KBM-7 (cell line): Measurements from ENCODE around the gene FAM229A.
"Not testable (repeated sequence)": the region's sequence is repeated elsewhere in the genome, so short reads cannot be mapped to it uniquely, and the experiment has no call there.

ENCODE experiments used
- DNase-seq: peaks from one replicate; pipeline ENCODE4 v3.0.0-alpha.2; 2015
- in situ Hi-C: fragments of 300-500 bp; cut with MboI; formaldehyde crosslinking; loops from 2 replicates; pipeline ENCODE4 v1.14.3; 2020; ENCODE audit warnings: low sequenced_read_pairs, low pct_unique_long_range_greater_than_20kb, mixed read lengths

FAM229A gene

GRCh38 chr1:32362474-32363313 is at the start of gene FAM229A, which contains the start of gene TSSK3:
Gene FAM229A (minus strand): TSS chr1:32362485. CDS start chr1:32362091, 394 bp downstream.
Gene TSSK3 (plus strand): TSS chr1:32362539. CDS start chr1:32362702, 163 bp downstream.
- in situ Hi-C loops, result no loop called here

DNA sequence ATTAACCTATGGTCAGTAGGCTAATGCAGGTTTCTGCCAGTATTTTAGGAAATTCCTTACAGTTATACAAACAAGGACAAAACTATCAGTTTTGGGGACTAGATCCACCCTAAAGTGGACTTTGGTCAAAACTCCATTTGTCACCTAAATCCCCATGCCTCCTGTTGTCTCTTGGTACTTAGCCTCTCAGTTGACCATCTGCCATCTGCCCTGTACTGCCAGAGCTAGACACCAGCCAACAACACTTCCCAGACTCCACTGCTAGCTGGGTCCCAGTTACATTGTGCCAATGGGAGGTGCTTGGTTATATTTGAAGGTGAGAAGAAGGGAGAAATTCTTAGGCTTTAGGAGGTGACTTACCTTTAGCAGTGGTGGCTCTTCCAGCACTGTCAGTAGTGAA is 49.0 kb upstream of the FAM229A start:
- in situ Hi-C loops, result no loop called here
- DNase-seq, result no peak

More at GRCh38 chr1:32362474-32363313, at the start of gene FAM229A, which contains the start of gene TSSK3:
- no peak for DNase-seq

DNA sequence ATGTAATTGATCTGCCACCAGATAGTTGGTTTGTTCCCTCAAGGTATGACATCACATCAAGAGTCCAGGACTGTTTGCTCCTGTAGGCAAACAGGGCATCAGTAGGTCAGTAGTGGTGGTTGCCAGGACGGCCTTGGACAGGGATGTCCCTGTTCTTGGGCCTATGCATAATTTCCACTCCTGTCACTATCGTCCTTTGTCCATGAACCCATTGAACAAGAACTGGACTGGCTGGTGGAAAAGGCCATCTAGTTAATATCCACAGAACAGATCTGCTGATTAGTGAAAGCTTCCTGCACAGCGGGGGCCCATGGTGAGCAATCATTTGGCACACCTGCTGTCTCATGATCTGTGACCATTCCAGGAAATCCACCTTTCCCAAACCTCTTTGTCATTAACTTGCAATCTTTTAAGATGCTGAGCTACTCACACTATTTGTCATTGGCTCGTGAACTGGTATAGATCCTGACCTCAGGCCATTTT is 44.4 kb upstream of the FAM229A start:
- DNase-seq, result no peak
- in situ Hi-C loops, result no loop called here

DNA sequence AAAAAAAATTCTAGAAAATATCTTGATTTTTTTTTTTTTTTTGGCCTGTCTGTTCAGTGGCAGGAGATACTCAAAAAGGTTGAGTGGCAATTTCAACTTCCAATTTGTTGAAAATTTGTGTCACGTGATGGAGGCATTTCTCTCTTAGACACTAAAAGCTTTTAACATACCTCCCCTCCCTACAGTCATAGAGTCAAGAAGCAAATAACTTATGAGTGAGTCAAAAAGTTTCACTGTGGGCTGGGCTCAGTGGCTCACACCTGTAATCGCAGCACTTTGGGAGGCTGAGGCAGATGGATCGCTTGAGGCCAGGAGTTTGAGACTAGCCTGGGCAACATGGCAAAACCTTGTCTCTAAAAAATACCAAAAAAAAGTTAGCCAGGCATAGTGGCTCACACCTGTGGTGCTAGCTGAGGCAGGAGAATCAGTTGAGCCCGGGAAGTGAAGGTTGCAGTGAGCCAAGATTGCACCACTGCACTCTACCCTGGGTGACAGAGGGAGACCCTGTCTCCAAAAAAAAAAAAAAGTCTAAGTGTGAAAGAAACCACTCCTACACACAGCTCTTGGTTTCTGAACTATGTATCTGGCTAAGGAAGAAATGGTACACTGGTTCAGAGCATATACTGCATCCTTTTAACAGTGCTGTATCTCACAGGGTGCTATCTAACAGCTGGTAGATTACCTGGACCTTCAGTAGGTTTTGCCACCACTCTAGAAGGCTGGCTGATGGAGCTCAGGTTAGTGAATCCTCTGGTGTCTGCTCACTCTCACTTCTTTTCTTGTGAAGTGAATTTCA is 43.6 kb upstream of the FAM229A start:
- DNase-seq, result no peak
- in situ Hi-C loops, result no loop called here

GRCh38 chr1:32404946-32405345 is 42.7 kb upstream of the FAM229A start:
- DNase-seq, result no peak
- in situ Hi-C loops, result no loop called here

- in situ Hi-C loops, result no loop called here
- peak; percentile 62 for DNase-seq
These were observed 38.8 kb upstream of the FAM229A start for GRCh38 chr1:32400876-32401631.

DNA sequence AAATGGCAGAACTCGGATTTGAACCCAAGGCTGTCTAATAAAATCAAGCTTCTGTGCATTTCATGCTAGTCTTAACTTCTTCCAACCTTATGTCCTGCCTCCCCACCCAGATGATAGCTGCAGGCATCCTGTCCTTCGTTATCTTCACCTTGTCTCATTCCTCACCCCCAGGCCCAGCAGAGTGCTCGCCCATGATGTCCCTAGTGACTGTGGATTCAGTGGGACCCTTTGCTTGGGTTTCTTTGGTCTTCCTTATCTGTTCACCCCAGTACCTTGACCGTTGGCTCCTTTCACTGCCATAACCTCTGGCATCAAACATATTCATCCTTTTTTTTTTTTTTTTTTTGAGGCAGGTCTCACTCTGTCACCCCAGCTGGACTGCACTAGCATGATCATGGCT is 37.6 kb upstream of the FAM229A start:
- DNase-seq, result no peak
- in situ Hi-C loops, result no loop called here

DNA sequence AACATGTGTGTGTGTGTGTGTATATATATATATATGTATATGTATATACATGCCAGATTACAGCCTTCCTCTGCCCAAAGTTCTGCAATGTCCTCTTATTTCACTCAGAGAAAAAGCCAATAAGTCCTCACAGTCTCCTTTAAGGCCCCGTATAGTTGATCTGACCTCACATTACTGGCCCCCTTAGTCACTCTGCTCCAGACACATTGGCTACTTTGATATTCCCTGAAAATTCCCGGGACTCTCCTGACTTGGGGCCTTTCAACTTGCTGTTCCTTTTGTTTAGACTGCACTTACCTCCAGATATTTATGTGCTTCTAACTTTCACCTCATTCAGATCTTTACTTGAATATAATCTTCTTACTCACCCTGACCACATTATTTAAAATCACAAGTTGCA is 36.1 kb upstream of the FAM229A start:
- no peak for DNase-seq
- in situ Hi-C loops, result no loop called here

- DNase-seq, in situ Hi-C loops: not testable (repeated sequence)
These were observed 34.2 kb upstream of the FAM229A start for GRCh38 chr1:32396524-32396923.

- in situ Hi-C loops, result no loop called here
- DNase-seq, result no peak
These were observed 32.7 kb upstream of the FAM229A start for GRCh38 chr1:32394890-32395432.

DNA sequence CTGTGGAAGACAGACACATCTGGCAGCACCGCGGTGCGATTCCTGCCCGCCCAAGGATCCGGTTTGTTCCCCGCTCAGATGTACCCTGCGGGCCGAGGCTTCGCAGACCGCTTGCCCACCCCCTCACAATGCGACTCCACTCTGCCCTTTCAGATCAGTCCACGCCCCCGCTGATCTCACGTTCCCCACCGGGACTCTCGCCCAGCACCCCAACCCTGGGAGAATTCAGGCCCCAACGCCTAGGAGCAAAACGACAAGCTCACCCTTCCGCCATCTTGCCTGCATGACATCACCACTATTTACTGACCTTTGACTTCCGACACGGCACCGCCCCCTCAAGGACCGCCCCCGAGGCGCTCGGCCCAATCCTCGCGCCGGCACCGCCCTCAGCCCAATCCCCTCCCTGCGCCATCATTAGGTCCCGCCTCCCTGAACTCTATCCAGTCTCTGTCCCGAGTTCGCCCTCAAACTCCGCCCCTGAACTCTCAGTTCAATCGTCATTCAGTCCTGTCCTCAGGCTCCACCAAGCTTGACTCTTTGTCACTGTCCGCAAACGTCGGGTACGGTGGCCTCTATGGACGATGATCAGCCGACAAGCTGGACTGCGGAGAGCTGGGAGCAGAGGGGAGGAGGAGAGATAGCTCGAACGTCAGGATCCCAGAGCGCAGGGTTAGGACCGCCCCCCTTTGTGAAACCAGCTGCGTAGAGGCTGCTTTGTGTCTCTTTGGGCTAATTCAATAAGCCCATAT is 32.0 kb upstream of the FAM229A start, which contains the start of gene BSDC1:
TSS of gene BSDC1 (minus strand) at position 301 of the 749 bp plus-strand sequence. CDS start at position 274, 27 bp downstream.
- in situ Hi-C loops, result no loop called here
- DNase-seq, result peak; percentile 99

DNA sequence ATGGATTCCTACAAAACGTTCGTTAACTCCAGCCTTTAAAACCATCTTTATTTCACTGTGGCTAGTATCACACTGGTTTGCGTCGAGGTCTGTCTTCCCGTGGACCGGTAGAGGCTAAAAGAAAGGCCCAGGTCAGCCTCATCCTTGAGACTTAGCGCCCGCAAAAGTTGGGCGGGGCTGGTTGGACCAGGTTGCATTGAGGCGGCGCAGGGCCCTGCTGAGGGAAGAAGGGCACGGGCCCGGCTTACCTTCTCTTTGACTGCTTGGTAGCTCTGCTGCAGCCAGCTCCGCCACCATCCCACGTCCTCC is 31.5 kb upstream of the FAM229A start:
- in situ Hi-C loops, result no loop called here
- no peak for DNase-seq

DNA sequence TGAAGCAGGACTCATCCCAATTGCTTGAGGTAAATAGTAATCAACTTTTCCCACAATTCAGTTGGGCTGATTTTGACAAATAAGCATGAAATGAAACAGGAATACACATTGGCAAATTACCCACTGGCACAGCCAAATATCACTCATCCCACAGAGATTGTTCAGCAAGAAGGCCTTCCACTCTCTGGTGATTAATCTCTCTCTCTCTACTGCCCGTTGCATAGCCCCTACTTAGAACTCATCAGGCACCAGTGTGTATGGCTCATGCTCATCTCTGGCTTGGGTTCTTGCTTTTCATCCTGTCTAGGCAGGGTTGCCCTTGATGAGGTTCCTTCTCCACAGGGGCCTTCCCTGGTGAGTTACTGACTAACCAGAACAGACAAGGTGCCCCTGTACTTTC is 30.9 kb upstream of the FAM229A start:
- DNase-seq, result no peak
- in situ Hi-C loops, result no loop called here

DNA sequence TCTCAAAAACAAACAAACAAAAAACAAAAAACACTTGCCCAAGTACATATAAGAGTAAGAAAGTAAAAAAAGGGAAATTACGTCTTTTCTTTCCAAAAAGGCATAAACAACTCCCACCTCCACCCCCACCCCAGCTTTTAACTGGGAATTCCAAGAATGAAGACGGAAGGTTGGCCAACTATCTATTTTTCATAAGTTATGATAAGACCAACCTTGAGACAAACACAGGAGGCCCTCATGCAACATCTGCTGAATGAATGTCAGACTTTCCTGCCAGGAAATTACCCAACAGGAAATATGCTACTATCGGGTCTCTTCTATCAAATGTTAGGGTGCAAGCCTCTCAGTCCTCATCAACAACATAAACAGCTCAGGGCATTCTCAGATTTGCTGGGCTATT is 30.0 kb upstream of the FAM229A start:
- in situ Hi-C loops, result no loop called here
- DNase-seq, result peak; percentile 7

DNA sequence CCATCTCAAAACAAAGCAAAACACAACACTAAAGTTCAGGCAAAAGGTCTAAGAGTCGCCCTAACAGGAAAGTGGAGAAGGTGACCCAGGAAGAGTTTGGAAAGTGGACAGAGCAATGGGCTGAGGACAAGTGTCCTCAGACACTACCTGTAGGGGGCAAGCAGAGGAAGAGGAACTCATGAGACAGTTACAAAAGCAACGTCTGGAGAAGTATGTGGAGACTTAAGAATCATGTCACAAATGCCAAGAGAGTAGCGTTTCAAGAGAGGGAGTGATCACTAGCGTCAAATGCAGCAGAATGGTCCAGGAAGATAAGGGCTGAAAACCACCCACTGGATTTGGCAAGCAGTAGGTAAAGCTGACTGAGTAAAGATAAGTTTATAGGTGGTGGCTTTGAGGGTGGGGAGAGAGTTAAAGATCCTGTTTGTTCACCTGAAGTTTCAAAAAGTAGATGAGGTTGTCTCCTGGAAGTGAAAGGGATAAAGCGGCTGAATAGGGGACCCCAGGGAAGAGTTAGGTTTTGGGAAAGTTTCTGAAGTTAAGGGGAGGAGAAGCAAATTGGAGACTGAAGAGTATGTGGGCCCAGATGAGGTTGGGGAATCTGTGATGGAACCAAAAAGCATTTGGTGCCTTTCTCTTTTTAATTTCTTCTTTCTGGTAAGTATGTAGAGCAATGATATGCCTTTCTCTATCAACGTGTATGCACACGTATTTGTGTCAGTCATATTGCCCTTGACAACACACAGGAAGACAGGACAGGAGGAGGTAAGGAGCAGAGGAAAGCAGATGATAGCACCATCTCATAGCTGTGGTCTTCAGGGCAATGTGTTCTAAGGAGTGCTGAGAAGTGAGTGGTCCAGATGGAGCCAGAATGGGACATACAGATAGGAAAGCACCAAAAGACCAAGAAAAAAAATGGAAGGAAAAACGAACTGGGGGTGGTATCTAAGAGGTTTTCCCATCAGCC is 28.9 kb upstream of the FAM229A start:
- DNase-seq, result no peak
- in situ Hi-C loops, result no loop called here

- in situ Hi-C loops, result no loop called here
- no peak for DNase-seq
These were observed 26.4 kb upstream of the FAM229A start for GRCh38 chr1:32388641-32389040.

DNA sequence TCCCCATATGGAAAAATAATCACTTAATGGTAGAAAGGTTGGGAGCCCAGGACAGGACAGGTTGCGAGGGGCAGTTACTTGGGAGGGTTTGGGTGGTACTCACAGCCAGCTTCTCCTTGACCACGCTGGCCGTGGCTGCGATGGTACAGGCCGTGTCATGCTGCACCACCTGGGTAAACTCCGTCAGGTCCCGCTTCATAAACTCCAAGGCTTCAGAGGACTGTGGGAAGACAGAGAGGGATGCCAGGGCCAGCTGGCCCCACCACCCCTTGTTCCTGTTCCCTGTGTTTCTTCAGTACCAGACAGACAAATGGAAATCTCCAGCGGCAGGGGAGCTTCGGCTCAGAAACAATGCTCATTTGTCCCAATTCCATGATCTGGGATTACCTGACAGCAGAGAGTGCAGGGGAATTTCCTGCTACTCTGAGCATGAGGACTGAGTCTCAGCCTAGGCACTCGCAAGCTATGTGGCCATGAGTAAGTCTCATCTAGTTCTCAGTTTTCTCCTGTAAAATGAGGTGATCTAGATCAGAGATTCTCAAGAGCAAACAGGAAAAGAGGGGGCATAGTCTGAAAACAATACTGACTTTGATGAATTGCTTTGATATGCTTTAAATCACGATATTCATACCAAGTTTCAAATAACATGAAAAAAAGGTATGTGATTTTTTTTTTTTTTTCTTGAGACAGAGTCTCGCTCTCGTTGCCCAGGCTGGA is 24.5 kb upstream of the FAM229A start:
- DNase-seq, result no peak
- in situ Hi-C loops, result no loop called here
